HG03095 (cell line): Measurements from ENCODE around the gene SORCS2.

Experiments used
- ATAC-seq: cut with Tn5 transposase; IDR thresholded peaks from one replicate; pipeline ENCODE4 v1.9.1; 2021; ENCODE audit warnings: moderate library complexity; ENCODE audit not compliant: unreplicated experiment

SORCS2 gene

DNA sequence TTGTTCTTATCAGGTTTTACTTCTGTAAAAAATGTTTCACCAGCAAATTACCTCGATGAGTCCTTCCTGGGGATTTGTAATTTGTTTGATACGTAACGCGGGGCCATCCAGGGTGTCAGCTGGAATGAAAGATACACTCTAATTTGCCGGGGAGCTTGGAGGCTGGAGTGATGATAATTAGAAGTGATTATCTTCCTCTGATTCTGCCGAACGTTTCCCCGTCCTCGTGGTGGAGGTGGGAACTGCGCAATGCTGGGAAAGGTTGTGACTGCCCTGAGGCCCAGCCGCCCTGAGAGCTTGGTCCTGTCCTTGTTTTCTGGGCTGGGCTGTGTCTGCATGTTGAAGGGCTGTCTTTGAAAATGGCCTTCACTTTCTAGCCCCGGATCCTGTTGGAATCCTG lies 48.0 kb downstream of the SORCS2 start:
- no peak for ATAC-seq

DNA sequence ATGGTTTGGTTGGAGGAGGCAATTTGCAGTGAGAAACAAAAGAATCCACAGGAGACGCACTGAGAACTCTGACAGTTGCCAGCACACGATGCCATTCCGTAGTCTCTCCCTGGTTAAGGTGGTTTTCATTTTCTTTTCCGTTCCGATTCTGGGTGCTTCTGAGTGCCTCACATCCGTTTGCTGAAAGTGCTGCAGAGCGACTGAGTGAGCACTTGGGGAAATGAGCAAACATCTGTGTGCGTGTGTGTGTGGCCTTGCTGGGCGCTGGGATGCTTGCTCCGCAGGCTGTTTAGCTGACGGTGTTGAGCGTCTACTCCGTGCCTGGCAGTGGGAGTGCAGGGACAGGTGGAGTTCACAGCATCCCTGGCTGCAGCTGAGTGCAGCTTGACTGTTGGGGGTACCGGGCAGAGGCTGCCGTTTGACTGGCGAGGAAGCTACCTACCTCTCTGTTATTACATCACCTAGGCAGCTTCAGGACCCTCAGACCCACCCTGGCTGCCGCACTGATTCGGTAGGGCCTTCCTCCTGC lies 49.3 kb downstream of the SORCS2 start:
- no peak for ATAC-seq

DNA sequence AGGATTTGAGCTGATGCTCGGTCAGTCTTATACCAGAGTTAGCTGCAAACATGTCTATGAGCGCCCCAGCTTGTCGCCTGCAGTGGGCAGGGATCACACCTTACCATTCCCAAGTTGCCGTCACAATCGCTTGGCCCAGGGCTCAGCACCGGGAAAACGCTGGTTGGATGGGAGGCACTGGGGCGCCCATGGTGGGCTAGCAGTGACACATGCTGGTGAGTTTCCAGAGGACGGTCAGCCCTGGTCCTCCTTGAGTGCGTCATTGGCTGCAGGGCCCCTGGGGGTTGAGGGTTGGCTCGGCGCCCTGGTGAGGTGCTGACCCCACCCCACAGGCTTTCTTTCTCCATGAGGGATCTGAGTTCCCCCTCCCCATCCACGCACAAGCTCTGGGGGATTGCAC lies 50.4 kb downstream of the SORCS2 start:
- ATAC-seq, result no peak

DNA sequence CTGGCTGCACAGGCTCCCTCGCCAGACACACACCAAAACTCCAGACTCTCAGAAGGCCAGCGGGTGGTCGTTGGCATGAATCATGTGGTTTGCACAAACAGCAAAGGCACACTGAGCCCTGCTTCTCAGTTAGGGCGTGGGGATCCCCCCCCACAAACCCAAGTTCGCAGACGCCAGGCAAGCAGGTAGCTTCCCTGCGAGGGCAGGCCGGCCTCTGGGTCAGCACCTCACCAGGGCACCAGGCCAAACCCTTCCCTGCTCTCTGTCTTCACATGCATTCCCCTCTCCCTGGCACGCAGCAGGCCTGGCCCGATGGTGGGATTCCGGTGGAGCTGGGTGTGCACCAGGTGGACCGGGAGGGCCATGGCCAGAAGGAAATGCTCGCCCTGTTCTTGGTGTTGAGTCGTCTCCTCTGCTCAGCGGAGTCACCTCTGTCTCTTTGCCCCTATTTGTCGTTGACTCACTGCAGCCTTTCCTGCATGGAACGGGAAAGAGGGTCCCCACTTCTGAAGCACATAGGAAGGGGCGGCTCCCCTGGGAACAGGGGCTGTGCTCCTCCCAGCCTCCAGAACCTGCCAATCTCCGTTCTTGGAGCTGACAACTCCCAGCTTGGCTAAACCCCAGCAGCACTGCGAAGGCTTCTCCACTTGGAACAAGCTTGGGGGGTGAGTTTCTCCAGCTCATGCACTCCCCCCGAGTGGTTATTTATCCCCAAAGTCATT lies 51.4 kb downstream of the SORCS2 start:
- no peak for ATAC-seq

DNA sequence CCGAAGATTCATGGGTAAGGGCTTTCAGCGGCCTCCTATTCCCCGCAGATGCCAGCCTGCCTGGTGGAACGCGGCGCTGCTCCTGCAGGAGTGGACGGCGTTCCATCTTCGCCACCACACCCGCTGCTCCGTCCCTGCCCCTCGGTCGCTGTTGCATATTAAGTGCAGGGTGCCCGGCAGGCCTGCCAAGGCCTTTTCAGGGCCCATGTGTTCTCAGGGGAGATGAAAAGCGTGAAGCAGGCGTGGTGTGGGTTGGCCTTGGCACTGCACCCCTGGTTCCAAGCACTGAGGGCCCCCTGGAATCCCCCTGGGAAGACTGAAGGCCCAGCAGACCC lies 52.0 kb downstream of the SORCS2 start:
- ATAC-seq, result no peak

DNA sequence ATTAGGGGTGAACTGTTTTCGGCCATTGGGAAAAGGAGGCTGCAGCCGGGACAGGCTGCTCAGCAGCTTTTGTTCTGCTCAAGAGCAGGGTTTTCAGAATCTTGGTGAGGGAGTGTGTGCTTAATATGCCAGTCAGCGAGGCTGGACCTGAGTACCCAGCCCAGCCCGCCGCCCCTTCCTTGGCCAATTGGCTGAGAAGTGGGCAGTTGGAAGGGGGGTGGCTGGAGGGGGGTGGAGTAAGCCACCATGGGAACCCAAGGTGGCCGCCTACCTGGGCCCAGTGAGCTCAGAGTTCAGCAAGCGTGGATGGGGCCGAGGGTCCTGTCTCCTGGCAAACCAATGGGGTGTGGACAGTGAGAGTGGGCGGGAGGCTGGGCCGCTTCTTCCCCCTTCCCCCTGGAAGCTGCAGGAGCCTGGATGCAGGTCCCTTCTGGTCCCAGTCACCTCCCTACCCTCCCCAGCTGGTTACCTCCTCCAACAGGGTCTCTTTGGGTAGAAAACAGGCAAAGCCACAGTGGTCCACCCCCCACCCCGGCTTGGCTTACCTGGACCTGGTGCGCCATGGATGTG lies 52.5 kb downstream of the SORCS2 start:
- ATAC-seq, result no peak

DNA sequence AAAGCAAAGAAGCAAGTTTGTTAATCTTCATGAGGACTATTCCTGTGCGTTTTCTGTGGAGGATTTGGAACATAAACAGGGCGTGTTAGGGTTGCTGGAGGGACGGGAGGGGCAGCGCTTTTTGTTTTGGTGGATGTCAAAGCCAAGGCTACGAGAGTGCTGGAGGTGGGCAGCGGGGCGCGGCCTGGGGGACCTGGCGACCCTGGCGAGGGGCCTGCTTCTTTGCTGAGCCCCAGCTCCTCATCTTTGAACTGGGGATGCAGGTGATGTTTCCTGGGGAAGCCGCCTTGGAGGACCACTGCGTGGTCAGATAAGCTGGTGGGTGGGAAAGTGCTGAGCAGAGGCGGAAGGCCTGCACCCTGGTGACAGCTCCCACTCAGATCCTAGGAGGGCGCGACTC lies 55.2 kb downstream of the SORCS2 start:
- ATAC-seq, result no peak

DNA sequence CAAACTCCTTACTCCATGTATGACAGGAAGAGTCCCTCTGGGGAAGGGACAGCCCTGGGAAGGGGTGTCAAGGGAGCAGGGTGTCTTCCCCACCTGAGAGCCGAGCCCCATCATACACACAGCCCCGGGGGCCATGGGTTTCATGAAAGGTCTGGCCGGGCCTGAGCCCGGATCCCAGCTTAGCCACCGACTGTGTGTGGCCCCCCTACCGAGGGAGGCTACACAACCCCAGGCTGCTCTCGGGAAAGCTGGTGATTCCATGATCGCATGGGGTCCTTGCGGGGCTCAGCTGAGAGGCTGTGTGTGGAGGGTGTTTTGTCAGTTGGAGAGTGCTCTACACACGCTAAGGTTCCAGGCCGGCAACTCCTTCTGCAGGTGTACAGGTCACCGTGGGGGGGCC lies 55.6 kb downstream of the SORCS2 start:
- ATAC-seq, result no peak

DNA sequence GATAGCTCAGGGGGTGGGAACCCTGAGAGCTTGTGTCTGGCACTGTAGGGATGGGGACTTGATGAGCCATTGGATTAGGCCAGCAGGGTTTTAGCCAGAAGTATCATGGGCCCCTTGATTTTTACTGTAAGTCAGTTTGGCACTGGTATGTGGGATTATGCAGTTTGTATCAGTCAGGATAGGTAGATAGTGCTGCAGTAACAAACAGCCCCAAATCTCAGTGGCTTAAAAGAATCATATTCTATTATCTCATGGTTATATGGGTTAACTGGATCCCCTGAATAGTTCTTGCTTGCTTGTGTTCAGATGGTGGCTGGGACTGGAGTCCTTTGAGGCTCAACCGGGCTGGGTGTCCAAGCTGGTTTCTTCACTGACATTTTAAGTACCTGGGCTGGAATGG lies 56.5 kb downstream of the SORCS2 start:
- ATAC-seq, result no peak

DNA sequence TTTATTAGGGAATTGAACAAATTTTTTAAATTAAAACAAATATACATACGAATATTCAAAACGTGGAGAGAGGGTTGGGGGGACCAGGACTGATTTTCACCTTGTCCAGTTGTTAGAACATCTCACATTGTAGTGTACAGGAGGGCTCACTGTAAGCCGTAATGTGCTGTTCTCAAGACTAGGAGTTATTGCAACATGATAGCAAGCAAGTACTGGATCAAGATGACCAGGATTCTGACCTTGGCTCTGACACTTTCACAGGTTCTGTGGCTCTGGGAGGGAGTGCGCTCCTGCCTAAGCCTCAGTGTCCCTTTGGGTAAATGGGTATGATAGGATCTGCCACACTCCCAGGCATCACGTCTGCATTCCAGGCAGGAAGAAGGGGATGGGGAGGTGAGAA lies 59.0 kb downstream of the SORCS2 start:
- no peak for ATAC-seq

DNA sequence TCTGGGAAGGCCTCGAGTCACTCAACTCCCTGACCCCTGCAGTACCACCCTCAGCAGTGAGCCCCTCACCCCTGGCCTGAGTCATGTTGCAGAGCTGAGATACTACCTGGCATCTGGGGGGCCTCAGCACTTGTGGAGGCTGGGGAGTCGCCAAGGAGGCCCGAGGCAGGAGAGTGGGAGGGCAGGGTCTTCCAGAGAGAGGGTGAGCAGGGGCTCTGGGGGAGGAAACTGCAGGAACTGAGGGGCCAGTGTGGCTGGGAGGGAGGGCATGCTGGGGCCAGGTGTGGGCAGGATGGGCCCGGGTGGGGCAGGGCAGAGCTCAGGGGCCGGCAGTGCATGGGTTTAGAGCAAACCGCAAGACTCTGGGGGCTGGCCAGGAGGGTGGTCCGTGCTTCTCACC lies 59.7 kb downstream of the SORCS2 start:
- ATAC-seq, result no peak

DNA sequence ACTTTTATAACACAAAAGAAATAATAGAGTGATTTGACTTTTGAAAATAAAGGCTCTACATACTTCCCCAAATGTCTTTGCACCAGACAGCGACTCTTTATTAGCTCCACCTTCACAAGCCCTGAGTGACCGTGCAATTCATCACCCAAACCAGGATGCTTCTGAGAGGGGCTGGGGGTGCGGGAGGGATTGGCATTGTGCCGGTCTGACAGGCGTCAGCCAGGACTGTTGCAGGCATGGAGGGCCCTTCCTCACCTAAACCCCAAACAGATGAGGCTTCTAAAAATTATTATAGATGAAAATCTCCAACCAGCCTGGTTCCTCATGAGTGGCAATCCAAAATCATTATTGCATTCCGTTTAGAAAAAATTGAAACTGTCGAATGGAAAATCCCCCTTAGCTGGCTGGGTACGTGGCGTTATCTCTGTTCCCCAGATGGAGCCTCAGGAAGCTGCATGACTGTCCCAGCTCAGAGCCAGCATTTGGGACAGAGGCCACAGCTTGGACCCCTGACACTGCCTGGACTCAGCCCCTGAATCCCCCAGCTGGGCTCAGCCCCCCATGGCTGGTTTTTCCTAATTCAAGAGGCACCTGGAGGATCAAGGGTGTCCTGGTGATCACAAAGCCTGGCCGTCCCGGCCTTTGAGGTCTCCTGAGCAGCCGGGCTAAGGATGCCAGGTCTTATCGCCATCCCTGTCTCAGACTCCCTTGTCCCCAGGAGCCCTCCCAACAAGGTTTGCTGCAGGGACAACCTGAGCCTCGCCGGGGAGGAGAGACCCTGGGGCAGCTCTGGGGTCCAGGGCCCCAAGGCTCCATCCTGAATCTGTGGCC lies 60.4 kb downstream of the SORCS2 start:
- ATAC-seq, result no peak

DNA sequence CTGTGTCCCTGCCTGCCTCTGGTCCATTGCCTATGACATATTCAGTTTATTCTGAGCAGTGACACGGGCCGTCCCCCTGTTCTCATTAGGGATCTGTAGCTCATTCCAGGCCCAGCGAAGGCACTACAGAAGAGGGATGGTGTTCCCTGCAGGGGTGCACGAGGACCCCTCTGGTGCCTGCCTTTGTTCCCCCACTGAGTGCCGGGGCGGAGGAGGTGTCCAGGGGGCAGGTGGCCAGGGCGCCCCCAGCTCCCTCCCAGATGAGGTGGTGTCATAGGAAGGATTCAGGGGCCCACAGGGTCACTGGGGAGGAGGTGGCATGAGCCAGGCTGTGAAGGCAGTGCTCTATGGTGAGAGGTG lies 61.0 kb downstream of the SORCS2 start:
- no peak for ATAC-seq

DNA sequence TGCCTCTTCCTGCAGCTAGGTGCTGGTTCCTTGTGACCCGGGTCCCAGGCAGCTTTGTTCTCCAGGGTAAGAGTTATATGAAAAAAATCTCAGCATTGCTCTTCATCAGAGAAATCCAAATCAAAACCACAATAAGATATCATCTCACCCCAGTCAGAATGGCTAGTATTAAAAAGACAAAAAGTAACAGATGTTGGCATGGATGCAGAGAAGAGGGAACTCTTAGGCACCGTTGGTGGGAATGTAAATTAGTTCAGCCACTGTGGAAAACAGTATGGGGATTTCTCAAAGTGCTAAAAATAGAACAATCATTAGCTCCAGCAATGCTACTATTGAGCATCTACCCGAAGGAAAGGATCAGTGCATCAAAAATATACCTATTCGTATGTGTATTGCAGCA lies 61.5 kb downstream of the SORCS2 start:
- no peak for ATAC-seq

DNA sequence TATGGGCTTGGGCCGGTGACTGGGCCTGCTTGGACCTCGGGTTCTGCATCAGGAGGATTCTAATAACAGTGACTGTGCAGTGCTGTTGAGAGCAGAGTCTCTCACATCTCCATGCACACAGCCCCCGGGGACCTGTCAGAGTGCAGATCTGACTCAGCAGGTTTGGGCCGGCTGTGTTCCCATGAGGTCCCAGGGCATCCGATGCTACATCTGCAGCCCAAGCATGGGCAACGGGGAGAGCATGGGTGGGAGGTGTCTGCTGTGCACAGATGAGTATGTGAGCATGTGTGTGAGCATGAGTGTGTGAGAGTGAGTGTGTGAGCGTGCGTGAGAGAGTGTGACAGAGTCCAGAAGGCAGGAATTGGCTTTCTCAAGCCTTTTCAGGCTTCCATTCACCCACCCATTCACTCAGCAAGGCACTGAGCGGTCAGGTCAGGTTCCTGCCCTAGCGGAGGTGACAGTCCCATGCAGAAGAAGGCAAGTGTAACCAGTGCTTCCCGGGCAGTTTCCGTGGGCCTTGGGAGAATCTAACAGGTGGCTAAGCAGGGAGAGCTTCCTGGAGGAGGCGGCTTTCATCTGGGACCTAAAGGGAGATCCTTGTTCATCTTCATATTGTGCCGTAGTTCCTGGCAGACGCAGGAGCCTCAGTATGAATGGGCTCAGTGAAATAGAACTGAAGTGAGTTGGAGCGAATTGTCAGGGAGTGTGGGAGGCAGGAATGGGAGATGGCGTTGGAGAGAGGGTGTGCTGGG lies 62.6 kb downstream of the SORCS2 start:
- ATAC-seq, result peak; percentile 94

DNA sequence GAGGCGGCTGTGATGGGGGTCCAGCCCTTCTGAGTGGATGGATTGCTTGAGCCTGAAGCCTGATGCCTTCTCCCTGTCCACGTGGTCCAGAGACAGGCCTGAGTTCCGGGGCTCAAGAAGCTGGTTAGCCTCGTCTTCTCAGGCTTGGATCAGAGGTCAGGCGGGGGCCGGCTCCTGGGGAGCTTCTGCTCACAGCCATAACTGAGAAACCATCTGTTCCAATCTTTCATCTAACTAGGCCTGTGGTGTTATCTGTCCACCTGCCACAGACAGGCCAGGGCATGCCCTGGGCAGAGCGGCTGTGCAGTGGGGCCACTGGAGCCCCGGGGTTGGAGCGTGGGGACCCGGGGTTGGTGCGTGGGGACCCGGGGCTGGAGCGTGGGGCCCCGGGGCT lies 63.1 kb downstream of the SORCS2 start:
- ATAC-seq, result no peak

DNA sequence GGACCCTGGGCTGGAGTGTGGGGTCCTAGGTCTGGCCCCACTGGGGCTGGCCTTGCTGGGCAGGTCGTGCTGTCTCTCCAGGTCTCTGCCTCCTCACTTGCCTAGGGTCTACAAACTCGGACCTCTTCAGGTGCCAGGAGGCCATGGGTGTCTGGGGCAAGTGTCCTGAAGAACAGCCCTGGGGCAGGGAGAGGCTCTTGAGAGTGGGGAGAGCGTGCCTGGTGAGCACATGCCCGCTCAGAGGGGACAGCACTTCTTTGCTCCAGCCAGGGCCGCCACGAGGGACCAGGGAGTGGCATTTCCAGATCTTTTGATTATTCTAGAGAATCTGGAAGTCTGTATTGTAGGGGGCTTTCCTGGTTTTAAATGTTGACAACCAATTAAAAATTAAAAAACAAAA lies 63.7 kb downstream of the SORCS2 start:
- no peak for ATAC-seq

DNA sequence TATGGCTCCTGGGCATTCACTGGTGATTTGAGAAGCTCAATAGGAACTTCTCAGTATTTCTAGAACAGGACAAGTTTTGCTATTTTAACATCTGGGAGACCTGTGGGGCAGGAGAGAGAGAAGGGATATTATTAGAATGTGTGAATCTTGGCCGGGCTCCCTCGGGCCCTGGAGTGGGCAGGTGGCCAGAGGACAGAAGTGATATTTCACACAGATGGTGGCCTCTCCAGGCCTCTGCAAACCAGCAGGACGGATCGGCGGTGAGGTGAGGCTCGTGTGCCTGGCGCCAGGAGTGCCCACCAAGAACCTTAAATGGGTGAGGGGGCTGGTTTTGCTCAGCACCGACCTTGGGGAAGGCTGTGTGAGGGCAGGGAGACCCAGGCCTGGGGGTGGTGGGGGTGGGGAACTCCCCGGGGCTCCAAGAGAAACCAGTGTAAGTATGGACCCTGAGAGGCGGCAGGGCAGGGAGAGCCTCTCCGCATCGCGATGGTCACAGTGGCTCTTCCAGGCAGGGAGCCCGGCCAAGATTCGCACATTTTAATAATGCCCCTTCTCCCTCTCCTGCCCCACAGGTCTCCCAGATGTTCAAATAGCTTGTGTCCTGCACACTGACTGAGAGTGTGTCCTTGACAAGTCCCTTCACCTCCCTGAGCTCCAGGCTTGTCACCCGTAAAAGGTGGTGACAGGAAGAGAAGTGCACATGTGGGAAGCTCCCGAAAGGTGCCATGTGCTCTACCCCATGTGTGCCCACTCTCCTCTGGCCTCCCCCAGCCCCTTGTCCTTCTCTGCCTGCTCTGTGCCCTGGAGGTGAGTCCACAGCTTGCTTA lies 64.9 kb downstream of the SORCS2 start:
- no peak for ATAC-seq

DNA sequence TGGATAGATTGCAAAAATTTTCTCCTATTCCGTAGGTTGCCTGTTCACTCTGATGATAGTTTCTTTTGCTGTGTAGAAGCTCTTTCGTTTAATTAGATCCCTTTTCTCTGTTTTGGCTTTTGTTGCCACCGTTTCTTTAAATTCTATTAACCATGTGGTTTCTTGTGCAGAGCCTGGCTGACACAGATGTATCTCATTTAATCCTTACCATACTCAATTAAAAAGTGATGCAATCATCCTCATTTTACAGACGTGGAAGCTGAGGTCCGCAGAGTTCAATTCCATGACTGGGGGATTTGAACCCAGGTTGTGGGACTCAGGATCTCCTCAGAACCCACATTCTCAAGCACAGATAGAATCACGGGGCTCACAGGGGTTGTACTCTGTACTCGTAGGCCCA lies 66.7 kb downstream of the SORCS2 start:
- no peak for ATAC-seq

DNA sequence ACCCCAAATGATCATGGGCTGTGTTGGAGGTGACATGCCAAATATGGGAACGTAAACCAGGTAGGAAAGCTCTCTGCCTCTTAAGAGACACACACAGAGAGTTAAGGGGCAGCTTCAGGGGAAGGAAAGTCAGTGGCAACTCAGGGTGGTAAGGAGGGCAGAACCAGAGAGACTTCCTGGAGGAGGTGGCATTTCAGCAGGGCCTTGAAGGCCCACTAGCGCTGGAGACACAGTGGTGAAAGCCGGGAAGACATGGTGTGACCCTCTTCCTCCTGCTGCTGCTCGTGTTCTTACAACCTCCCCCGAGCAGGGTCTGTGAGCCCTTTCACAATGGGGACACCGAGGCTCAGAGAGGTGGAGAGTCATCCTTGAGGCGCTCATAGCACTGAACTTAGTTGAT lies 68.2 kb downstream of the SORCS2 start:
- ATAC-seq, result no peak

DNA sequence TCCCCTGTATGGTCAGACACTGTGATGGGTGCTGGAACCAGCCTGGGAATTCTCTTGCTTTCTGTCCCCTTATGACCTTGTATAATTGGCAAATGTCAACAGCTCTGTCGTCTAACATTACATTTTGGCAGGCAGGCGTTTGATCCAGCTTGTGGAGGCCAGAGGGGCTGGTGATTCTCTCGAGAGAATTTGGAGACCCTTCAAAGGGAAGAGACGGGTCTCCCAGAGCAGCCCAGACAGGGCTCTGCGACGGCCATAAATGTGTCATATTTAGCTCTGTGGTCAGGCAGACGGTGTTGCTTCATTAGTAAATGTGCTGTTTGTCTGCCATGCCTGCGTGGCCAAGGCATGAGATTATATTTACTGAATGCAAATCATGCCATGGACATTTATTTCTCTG lies 68.7 kb downstream of the SORCS2 start:
- ATAC-seq, result no peak
